Loucy (cell line): ENCODE data around the gene CTDSP1.

Source experiments
- CTCF ChIP-seq: fragments of 200-600 bp; sonication (generic); conservative IDR thresholded peaks from 2 replicates; pipeline ENCODE4 v1.5.1; 2014; ENCODE audit warnings: mild to moderate bottlenecking, antibody characterized with exemption, low read length
- EZH2phosphoT487 ChIP-seq: fragments of 200-600 bp; IDR thresholded peaks from 2 replicates; pipeline ENCODE4 v1.6.1; 2018; ENCODE audit warnings: antibody characterized with exemption, mild to moderate bottlenecking, moderate library complexity, borderline replicate concordance

- TF ChIP-seq CTCF: no peak
- no peak for TF ChIP-seq EZH2phosphoT487
Observed at GRCh38 chr2:218436992-218437391, 37.3 kb downstream of the CTDSP1 start.
